Epidermal melanocyte (primary cell): ENCODE measurements around the gene SMOC2.
"Not testable (repeated sequence)": the region's sequence is repeated elsewhere in the genome, so short reads cannot be mapped to it uniquely, and the experiment has no call there.

Experiments
- DNase-seq: peaks from one replicate; pipeline ENCODE4 v3.0.0; 2011; ENCODE audit warnings: low spot score; ENCODE audit not compliant: insufficient read length

Gene SMOC2

DNA sequence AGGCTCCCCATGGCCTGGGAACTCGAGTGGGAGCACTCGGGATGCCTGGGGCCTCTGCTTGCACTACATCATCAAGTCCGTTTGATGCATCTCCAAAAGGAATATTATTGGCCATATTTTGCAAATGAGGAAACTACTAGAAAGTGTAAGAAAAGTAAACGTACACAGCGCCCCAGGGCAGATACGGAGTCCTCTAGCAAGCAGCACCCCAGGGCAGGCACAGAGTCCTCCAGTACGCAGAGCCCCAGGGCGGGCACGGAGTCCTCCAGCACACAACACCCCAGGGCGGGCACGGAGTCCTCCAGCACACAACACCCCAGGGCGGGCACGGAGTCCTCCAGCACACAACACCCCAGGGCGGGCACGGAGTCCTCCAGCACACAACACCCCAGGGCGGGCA, 264.3 kb downstream of the SMOC2 start:
- DNase-seq, result not testable (repeated sequence)

DNA sequence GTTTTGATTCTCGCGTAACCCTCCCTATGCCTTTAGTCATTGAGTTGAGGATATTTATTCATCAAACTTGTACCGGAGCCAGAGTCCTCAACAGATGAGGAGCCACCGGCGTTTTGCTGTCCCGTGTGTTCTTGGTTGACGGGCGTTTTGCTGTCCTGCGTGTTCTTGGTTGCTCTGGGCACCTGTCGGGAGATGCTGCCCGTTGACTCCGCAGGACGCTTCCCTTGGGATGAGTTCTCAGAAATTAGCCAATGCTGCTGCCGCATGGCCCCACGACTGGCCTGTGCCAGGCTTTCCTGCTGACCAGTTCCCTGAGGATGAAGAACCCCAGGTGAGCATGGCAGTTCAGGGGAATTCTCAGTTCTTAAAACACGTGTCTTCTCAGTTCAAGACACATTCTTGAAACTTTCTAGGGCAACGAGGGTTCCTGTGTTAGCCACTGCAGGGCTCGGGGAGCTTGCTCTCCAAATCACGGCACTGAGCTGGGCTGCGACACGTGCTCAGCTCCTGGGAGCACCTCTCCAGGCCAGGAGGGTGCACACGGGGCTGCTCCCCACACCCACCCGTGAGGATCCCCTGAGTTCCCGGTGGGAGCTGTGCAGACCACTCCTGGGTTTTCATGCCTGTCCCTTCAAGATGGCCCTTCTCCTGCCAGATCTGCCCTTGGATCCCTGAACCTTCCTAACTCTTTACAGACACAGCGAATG, 265.6 kb downstream of the SMOC2 start:
- no peak for DNase-seq

DNA sequence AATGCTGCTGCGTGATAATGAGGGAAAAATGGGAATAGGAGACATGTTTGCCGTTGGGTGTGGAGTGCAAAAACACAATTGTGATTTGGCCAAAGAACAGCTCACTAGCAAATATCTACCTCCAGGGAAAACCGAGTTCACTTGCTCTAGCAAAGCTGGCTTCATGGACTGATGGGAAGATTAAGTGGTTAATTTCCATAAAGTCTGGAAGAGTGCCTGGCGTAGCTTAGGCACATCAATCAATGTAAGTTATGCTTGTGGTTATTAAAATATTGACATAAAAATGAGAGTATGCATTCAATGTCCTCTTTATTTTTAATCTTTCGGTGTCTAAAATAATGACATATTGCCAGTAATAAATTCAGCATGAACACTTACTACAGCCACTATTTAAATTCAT, 267.5 kb downstream of the SMOC2 start:
- DNase-seq, result no peak

DNA sequence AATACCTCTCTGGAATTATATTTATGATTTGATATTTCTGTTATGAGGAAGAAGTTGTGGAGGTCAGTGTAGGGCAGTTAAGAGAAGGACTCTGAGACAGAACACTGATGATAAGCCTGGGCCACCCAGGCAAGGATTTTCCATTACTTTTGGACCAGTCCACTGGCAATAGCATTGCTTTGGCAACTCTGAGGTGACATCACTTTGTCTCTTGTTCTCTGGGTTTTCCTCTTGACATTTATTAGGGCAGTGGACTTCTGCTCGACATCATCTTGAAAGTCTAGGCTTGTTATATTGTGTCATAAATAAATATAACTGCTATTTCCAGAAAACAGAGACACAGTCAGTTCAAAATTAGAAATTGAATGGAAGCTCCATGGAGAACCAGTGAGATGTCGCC, 268.0 kb downstream of the SMOC2 start:
- DNase-seq, result no peak

DNA sequence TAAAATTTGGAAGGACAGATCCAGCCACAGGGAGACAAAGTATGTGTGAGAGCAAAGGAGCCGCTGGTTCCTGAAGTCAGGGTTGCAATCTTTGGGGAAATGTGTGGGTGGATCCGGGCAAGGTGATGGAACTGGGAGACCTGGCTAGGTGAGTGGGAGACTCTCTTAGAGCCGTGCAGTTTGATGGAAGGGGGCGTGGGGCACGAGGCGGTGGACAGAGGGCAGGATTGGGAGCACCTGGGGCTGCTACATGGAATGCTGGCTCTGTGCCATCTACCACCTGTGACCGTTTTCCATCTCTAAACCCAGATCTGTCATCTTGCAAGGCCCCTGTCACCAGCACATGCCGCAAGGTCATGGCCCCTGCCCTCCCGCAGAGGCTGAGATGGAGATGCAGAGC, 268.4 kb downstream of the SMOC2 start:
- DNase-seq, result no peak

DNA sequence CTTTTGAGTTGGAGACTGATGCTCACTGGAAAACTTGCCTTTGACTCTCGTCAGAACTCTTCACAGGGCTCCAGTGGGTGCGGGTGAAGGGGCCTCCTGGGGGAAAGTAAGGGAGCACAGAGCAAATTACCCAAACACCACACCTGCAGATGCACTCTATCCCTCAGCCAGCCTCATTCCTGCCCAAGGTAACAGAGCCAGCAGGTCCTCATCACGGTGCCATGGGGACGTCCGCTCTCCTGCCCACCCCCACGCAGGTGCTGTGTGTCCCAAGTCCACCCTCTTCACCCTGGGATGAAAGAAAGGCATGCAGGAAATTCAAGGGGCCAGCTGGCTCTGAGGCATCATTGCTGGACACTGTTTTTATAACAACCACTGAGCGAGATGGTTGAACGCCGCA, 269.0 kb downstream of the SMOC2 start:
- DNase-seq, result no peak

DNA sequence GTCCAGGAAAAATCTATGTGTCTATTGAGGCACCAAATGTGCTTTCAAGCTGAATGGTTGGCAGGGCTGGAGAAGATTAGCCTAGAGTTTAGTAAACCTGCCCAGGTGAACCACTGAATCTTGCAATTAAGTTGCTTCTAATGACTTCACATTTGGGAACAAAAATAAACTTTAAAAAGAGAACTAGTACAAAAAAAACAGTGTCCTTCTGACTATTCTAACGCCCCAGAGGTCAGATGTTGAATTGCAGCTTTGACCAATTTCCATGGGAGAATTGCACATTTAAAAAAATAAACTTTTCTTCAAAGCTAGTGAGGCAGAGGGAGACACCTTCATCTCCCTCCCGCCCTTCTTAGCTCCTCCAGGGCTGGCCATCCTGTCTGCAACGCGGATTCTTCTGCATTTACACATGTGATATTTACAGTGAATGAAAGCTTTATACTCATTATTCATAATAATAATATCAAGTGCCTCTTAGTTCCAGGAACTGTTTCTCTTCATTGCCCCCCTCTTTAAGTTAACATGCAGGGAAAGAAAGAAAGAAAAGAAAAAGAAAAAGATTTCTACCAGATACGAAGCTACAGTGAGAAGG, 270.2 kb downstream of the SMOC2 start:
- DNase-seq, result peak; percentile 17

DNA sequence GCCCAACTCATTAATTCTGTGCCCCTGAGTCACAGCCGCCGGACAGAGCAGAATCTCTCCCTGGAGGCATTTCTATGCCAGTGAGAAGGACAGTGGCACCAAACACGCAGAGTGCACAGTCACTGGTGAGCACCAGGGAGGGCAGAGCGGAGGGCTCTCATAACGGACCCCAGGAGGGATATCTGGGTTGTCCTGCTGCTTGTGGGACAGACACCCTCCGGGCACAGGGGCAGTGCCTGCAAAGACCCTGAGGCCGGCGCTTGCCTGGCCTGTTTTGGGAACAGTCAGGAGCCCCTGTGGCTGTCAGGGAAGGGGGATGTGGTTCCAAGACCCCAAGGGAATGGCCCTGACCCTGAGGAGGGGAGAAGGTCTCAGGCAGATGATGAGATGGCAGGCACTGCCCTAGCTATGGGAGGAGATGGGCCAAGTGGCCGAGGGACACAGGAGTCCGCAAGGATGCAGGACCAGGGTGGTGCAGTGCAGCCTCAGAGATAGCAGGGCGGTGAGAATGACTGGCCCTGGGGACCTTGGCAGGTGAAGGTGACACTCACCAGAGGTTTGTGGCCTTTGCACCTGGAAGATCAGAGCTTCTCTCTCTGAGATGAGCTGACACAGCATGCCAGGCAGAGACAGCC, 270.8 kb downstream of the SMOC2 start:
- DNase-seq, result no peak

DNA sequence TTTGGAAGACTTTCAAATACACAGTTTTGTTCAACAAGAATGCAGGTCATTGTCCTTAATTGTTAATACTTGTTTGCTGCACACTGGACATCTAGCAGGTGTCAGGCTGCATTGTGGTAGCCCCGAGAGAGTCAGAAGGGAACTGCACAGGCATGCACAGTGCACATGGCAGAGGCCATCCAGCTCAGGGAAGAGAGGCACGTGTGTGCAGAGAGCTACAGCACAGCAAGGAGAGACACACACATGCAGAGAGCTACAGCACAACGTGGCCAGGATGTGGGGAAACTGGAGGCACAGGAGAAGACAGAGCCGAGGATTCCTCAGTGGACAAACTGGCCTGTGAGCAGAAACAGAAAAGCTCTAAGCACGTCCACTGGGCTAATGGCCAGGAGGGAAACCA, 272.0 kb downstream of the SMOC2 start:
- DNase-seq, result no peak

DNA sequence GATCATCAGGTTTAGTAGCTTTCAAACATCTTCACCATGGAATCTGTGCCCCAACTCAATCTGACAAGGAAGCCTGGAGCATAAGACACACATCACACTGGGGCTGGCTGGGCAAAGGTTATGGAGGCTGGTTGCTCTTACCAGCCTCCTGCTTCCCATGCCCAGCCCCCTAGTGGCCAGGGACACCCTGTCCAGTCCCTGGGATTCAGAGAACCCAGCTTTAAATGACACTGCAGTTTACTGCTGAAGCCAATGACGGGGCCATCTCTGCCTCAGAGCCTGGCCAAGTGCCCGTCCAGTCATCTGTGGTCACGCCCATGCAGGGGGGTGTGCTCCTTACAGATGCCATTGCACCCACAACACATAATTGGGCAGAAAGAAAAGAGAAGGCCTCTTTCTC, 272.9 kb downstream of the SMOC2 start:
- no peak for DNase-seq

DNA sequence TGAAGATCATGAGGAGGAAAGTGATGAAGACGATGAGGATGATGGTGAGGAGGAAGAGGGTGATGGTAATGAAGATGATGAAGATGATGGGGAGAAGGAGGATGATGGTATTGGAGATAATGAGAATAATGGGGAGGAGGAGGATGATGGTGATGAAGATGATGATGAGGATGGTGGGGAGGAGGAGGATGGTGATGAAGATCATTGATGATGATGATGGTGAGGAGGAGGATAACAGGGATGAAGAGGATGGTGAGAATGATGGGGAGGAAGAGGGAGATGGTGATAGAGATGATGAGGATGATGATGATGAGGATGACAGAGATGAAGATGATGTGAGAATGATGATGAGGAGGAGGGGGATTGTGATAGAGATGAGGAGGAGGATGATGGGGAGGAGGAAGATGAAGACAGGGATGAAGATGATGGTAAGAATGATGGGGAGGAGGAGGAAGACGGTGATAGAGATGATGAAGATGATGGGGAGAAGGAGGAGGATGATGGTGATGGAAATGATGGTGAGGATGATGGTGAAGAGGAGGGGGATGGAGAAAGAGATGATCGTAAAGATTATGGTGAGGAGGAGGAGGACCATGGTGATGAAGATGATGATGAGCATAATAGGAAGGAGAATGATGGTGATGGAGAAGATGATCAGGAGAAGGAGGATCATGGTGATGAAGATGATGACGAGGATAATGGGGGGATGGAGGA, 273.7 kb downstream of the SMOC2 start:
- DNase-seq, result no peak

DNA sequence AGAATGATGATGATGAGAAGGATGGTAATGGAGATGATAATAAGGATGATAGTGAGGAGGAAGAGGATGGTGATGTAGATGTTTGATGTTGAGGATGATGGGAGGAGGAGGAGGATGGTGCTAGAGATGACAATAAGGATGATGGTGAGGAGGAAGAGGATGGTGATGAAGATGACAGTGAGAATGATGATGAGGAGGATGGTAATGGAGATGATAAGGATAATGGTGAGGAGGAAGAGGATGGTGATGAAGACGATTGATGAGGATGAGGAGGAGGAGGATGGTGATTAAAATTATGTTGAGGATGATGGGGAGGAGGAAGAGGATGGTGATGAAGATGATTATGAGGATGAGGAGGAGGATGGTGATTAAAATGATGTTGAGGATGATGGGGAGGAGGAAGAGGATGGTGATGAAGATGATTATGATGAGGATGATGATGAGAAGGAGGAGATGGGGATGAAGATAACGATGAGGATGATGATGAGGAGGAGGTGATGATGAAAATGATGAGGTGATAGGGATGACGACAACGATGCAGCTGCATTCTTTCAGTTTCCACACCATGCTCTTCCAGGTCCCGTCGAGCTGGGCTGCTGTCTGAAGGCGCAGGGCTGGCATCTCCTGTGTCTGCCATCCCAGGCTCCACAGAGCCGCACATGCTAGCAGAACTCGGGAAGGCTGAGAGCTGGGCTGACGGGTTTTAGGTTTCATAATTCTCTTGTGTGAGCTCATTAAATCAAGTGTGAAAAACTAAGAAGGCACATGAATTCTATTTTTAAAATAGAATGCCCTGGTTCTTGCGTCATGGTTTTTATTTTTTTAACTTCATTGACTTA, 274.9 kb downstream of the SMOC2 start:
- DNase-seq, result no peak

DNA sequence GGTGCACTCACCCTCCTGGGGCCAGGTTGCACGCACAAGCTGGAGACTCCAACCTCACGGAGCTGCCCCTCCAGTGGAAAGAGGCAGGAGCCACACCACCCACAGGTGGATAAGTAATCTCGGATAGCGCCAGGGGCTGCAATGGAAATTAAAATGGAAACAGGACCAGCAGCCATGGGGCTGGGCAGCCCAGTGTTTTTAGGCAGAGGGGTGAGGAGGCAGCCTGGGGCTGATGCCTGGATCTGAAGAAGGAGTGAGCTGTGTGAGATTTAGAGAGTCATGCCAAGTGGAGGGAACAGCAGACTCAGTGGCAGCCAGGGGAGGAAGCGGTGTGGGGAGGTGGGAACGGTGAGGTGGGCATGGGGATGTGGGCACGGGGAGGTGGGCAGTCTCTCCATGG, 275.6 kb downstream of the SMOC2 start:
- DNase-seq, result no peak

DNA sequence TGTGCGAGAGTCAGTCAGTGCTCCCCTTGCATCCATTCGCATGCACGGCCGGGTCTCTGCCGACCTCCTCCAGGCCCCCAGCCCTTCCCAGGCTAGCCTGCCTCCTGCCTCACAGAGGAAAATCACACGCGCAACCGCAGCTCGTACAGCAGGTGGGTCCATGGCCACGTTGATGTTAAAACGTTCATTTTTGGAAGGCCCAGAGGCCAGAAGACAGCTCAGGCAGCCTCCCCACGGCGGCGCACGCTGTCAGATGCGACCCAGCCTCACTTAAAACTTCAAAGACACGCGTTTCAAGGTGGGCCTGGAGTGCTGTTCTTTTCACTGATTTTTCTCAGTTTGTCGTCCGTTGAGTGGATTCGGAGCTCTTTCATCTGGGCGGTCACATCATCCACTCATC, 276.5 kb downstream of the SMOC2 start:
- DNase-seq, result no peak
